HepG2 (cell line): ENCODE data around the gene CCSER2. TPM values are rescaled to one million over a fixed set of nuclear protein-coding genes. Genes with fewer than 3 reads are reported as not detected.

Source experiments
- ATAC-seq: fragments of 200-7000 bp; cut with Tn5 transposase; 3 replicates; pipeline ENCODE4 v1.9.1; 2020; ENCODE audit warnings: mild to moderate bottlenecking, moderate library complexity
- BruUV-seq: library from RNA; stranded (reverse); fragments of 400-500 nt; replicated peaks from 2 replicates; lab custom pipeline; 2021; lab: Mats Ljungman, UMichigan
- CTCF ChIA-PET: fragments of 300-600 bp; formaldehyde crosslinking; extraction: SDS; loops from one replicate; lab custom pipeline; 2021; ENCODE audit warnings: low total read pairs, inconsistent platforms, low intra/inter-chr PET ratio; lab: Yijun Ruan, JAX
- POLR2A ChIA-PET: fragments of 350-600 bp; sonication (Branson Sonifier 250); formaldehyde crosslinking; loops from one replicate; lab custom pipeline; 2020; ENCODE audit warnings: antibody characterized with exemption, inconsistent platforms; lab: Yijun Ruan, JAX
- DNase-seq: peaks from one replicate; pipeline ENCODE4 v3.0.0-alpha.2; 2015; ENCODE audit warnings: low spot score
- FAIRE-seq: peaks from 3 replicates; lab custom pipeline; 2011; peaks lifted over from hg19 to GRCh38; lab: Jason Lieb, UNC
- H2AFZ ChIP-seq: one replicate; pipeline ENCODE4 v1.6.1; 2011; ENCODE audit warnings: low read length, inconsistent platforms
- H3K27ac ChIP-seq: fragments of 300-600 bp; 3 replicates; pipeline ENCODE4 v1.8.0; 2011; ENCODE audit warnings: mixed run types, mild to moderate bottlenecking, mixed read lengths, low read length, inconsistent platforms; ENCODE audit not compliant: insufficient read depth; ENCODE audit errors: extremely low read length
- H3K27me3 ChIP-seq, 2 experiments: fragments of 200-600 bp in 1 of 2; 2 replicates in 1 of 2; 3 replicates in 1 of 2; pipeline versions ENCODE4 v1.6.0 to v1.8.0; 2011; ENCODE audit warnings: low read length in 2 of 2, mild to moderate bottlenecking in 2 of 2, moderate library complexity in 2 of 2, inconsistent platforms in 1 of 2; ENCODE audit not compliant: insufficient read depth in 2 of 2, control insufficient read depth in 1 of 2
- H3K36me3 ChIP-seq, 2 experiments: fragments of 200-600 bp in 1 of 2; replicated peaks in 1 of 2; 2 replicates in 1 of 2; 3 replicates in 1 of 2; pipeline versions ENCODE4 v1.5.1 to v1.8.0; 2011; ENCODE audit warnings: low read length in 2 of 2, inconsistent platforms in 1 of 2; ENCODE audit not compliant: insufficient read depth in 2 of 2, control insufficient read depth in 1 of 2
- H3K4me1 ChIP-seq: 2 replicates; pipeline ENCODE4 v1.5.1; 2012; ENCODE audit warnings: low read length, inconsistent platforms; ENCODE audit not compliant: insufficient read depth
- H3K4me2 ChIP-seq: 2 replicates; pipeline ENCODE4 v1.6.0; 2011; ENCODE audit warnings: low read depth, low read length, inconsistent platforms
- H3K4me3 ChIP-seq, 3 experiments: fragments of 200-600 bp in 1 of 3; sonication (generic), shearing (Covaris generic) in 1 of 3; replicated peaks in 1 of 3; 2 replicates each; pipeline ENCODE4 v1.5.1; 2011 to 2016; ENCODE audit warnings: low read length in 3 of 3, inconsistent platforms in 2 of 3, low read depth in 2 of 3, mild to moderate bottlenecking in 2 of 3, control low read depth in 1 of 3, mixed read lengths in 1 of 3; ENCODE audit not compliant: insufficient read depth in 1 of 3
- H3K79me2 ChIP-seq: one replicate; pipeline ENCODE4 v1.6.1; 2011; ENCODE audit warnings: low read length, inconsistent platforms; ENCODE audit not compliant: insufficient read depth
- H3K9ac ChIP-seq: 2 replicates; pipeline ENCODE4 v1.6.0; 2011; ENCODE audit warnings: mild to moderate bottlenecking, low read depth, low read length, inconsistent platforms; ENCODE audit not compliant: insufficient read depth
- H3K9me3 ChIP-seq: 2 replicates; pipeline ENCODE4 v1.5.1; 2012; ENCODE audit warnings: mild to moderate bottlenecking, low read length
- H4K20me1 ChIP-seq: 2 replicates; pipeline ENCODE4 v1.6.0; 2011; ENCODE audit warnings: inconsistent platforms, mild to moderate bottlenecking, low read length, moderate library complexity; ENCODE audit not compliant: insufficient read depth
- SOX13 ChIP-seq, 3 experiments: fragments of 450-650 bp in 1 of 3; sonication (generic) in 1 of 3; formaldehyde crosslinking in 1 of 3; IDR thresholded peaks in 2 of 3; conservative IDR thresholded peaks in 1 of 3; 2 replicates each; pipeline versions ENCODE4 v1.5.0 to v1.6.1; 2016 to 2020; ENCODE audit warnings: antibody characterized with exemption in 1 of 3, mild to moderate bottlenecking in 1 of 3, missing compliant biosample characterization in 1 of 3, missing genetic modification reagents in 1 of 3, moderate library complexity in 1 of 3
- ZNF678 ChIP-seq: sonication (generic); formaldehyde crosslinking; IDR thresholded peaks from 2 replicates; pipeline ENCODE4 v1.4.0; 2020; ENCODE audit warnings: mild to moderate bottlenecking, missing genetic modification reagents
- WGBS: methylation state at CpG from one replicate; pipeline ENCODE4 v1.1.6; 2017; ENCODE audit warnings: low lambda C conversion rate; 5-methylcytosine and 5-hydroxymethylcytosine counted together
- in situ Hi-C: cut with HindIII; loops from 2 replicates; pipeline ENCODE4 v1.10.0; 2017; ENCODE audit warnings: low pct_unique_long_range_greater_than_20kb; ENCODE audit not compliant: extremely low pct_ligation_motif_present
- intact Hi-C: fragments of 100-400 bp; cut with micrococcal nuclease; formaldehyde crosslinking; loops from one replicate; pipeline ENCODE4 v1.10.0; 2022; ENCODE audit not compliant: unreplicated experiment
- polyA plus RNA-seq, 8 experiments: library from polyadenylated mRNA; depleted of rRNA in 3 of 8; stranded (reverse) in 7 of 8; unstranded in 1 of 8; fragments of >200 nt; fragmentation: Illumina TruSeq in 4 of 8; extraction: Trizol in 4 of 8; gene quantifications; 2 replicates each; pipeline versions ENCODE4 v1.2.1 to v1.2.3, GENCODE V29; 2011 to 2016; ENCODE audit warnings: low read depth in 4 of 8, missing spikeins in 1 of 8, mixed read lengths in 1 of 8; ENCODE audit not compliant: insufficient read depth in 1 of 8
- total RNA-seq, 5 experiments: library from RNA; depleted of rRNA; stranded (reverse); fragments of >200 nt; fragmentation: Illumina TruSeq; extraction: Trizol; gene quantifications; 2 replicates each; pipeline ENCODE4 v1.2.3, GENCODE V29; 2016; ENCODE audit warnings: low read depth in 1 of 5
- TF ChIP-seq, protein P1 (sequence below): sonication (generic); formaldehyde crosslinking; IDR thresholded peaks from 2 replicates; pipeline ENCODE4 v1.5.0; 2020; ENCODE audit warnings: mild to moderate bottlenecking, missing genetic modification reagents
- TF ChIP-seq, protein P2 (sequence below): sonication (generic); formaldehyde crosslinking; IDR thresholded peaks from 2 replicates; pipeline ENCODE4 v1.4.0; 2020; ENCODE audit warnings: missing genetic modification reagents

The CCSER2 gene
- total and polyA plus RNA-seq, 2 of the 13 experiments (the other 11 are each of a cell fraction or from before 2014, with no cell fraction given), result 13.3 to 17.2 TPM

DNA sequence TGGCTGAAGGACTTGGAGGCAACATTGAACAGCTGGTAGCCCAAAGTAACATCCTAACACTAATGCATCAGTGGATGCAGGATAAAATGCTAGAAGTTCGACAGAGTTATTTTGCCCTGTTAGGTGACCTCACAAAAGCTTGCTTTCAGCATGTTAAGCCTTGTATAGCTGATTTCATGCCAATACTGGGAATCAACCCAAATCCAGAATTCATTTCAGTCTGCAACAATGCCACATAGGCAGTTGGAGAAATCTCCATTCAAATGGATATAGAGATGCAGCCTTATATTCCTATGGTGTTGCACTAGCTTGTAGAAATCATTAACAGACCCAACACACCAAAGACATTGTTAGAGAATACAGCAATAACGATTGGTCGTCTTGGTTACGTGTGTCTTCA is 62.9 kb downstream of the CCSER2 start:
- intact Hi-C loops, result no loop called here
- no peak overlapping the region for H3K9ac ChIP-seq
- in situ Hi-C loops, result no loop called here
- no peaks in the 10 kb centered on the region for H3K27me3 ChIP-seq
- H3K4me2 ChIP-seq, result no peak overlapping the region
- peaks cover 13% of the 10 kb centered on the region for H3K4me1 ChIP-seq
- no peaks in the 10 kb centered on the region for H3K79me2 ChIP-seq
- 95% methylated on average over 4 of the region's 4 CpGs for WGBS
- POLR2A ChIA-PET, result no interaction called here
- H3K36me3 ChIP-seq, result peaks cover 0 to 10% of the 10 kb centered on the region in 2 experiments; a peak in 1 of 5 replicates
- H3K4me3 ChIP-seq, result no peak overlapping the region
- no TSS peak for BruUV-seq
- CTCF ChIA-PET, result no interaction called here
- DNase-seq, result no peak
- H3K9me3 ChIP-seq, result no peaks in the 10 kb centered on the region
- TF ChIP-seq, protein P1, sequence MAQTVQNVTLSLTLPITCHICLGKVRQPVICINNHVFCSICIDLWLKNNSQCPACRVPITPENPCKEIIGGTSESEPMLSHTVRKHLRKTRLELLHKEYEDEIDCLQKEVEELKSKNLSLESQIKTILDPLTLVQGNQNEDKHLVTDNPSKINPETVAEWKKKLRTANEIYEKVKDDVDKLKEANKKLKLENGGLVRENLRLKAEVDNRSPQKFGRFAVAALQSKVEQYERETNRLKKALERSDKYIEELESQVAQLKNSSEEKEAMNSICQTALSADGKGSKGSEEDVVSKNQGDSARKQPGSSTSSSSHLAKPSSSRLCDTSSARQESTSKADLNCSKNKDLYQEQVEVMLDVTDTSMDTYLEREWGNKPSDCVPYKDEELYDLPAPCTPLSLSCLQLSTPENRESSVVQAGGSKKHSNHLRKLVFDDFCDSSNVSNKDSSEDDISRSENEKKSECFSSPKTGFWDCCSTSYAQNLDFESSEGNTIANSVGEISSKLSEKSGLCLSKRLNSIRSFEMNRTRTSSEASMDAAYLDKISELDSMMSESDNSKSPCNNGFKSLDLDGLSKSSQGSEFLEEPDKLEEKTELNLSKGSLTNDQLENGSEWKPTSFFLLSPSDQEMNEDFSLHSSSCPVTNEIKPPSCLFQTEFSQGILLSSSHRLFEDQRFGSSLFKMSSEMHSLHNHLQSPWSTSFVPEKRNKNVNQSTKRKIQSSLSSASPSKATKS, result no peak
- TF ChIP-seq ZNF678 (CRISPR knock-in tag), result no peak
- no peak for TF ChIP-seq SOX13 (IDR thresholded peaks at IDR 0.05)
- TF ChIP-seq SOX13 (CRISPR knock-in tag; conservative IDR thresholded peaks at IDR 0.05 in 1 of 2, IDR thresholded peaks at IDR 0.05 in 1 of 2), result no peak
- TF ChIP-seq, protein P2, sequence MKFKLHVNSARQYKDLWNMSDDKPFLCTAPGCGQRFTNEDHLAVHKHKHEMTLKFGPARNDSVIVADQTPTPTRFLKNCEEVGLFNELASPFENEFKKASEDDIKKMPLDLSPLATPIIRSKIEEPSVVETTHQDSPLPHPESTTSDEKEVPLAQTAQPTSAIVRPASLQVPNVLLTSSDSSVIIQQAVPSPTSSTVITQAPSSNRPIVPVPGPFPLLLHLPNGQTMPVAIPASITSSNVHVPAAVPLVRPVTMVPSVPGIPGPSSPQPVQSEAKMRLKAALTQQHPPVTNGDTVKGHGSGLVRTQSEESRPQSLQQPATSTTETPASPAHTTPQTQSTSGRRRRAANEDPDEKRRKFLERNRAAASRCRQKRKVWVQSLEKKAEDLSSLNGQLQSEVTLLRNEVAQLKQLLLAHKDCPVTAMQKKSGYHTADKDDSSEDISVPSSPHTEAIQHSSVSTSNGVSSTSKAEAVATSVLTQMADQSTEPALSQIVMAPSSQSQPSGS (CRISPR knock-in tag), result no peak
- no peak for ATAC-seq
- no peak overlapping the region for H2AFZ ChIP-seq
- no peak overlapping the region for H3K27ac ChIP-seq
- no peak for FAIRE-seq
- H4K20me1 ChIP-seq, result no peaks in the 10 kb centered on the region
